GM18867 (cell line): ENCODE results near the gene DPCD.

Source experiments
- ATAC-seq: cut with Tn5 transposase; IDR thresholded peaks from one replicate; pipeline ENCODE4 v1.9.1; 2021; ENCODE audit warnings: mild to moderate bottlenecking, moderate library complexity; ENCODE audit not compliant: unreplicated experiment

DPCD gene

GRCh38 chr10:101587725-101588653, at the start of gene DPCD, which contains the start of gene POLL:
TSS of gene DPCD (plus strand) at chr10:101588321. CDS start at chr10:101588337, 16 bp downstream.
TSS of gene POLL (minus strand) at chr10:101588257. CDS start at chr10:101587360, 897 bp downstream.
- ATAC-seq: peak; percentile 97

- ATAC-seq: no peak
These were observed 49.7 kb upstream of the DPCD start for GRCh38 chr10:101538446-101538845.

- no peak for ATAC-seq
These were observed 42.2 kb upstream of the DPCD start for GRCh38 chr10:101545898-101546297.

GRCh38 chr10:101550965-101551364, 37.2 kb upstream of the DPCD start:
- no peak for ATAC-seq

GRCh38 chr10:101552442-101552841, 35.7 kb upstream of the DPCD start:
- no peak for ATAC-seq

GRCh38 chr10:101557541-101557940, 30.6 kb upstream of the DPCD start:
- no peak for ATAC-seq

- ATAC-seq: no peak
These were observed 29.9 kb upstream of the DPCD start for GRCh38 chr10:101558204-101558603.

- no peak for ATAC-seq
These were observed 29.2 kb upstream of the DPCD start for GRCh38 chr10:101558671-101559595.

GRCh38 chr10:101559596-101560297, 28.4 kb upstream of the DPCD start:
- no peak for ATAC-seq

- no peak for ATAC-seq
These were observed 27.6 kb upstream of the DPCD start for GRCh38 chr10:101560298-101561067.

GRCh38 chr10:101561068-101561915, 26.8 kb upstream of the DPCD start:
- ATAC-seq: no peak

GRCh38 chr10:101562231-101562630, 25.9 kb upstream of the DPCD start:
- no peak for ATAC-seq

- no peak for ATAC-seq
These were observed 25.1 kb upstream of the DPCD start for GRCh38 chr10:101563007-101563406.

- no peak for ATAC-seq
These were observed 24.6 kb upstream of the DPCD start for GRCh38 chr10:101563497-101564040.

GRCh38 chr10:101564490-101564991, 23.6 kb upstream of the DPCD start:
- no peak for ATAC-seq

- ATAC-seq: no peak
These were observed 22.7 kb upstream of the DPCD start for GRCh38 chr10:101565370-101565900.

GRCh38 chr10:101565936-101566332, 22.2 kb upstream of the DPCD start:
- no peak for ATAC-seq
